ENCODE data around the gene MRPL43.
"Not testable (repeated sequence)": the region's sequence is repeated elsewhere in the genome, so short reads cannot be mapped to it uniquely, and the experiment has no call there.

MRPL43 gene
- total RNA-seq: 13.5 to 40.5 (median 26.4) reads per million in 17 experiments

DNA sequence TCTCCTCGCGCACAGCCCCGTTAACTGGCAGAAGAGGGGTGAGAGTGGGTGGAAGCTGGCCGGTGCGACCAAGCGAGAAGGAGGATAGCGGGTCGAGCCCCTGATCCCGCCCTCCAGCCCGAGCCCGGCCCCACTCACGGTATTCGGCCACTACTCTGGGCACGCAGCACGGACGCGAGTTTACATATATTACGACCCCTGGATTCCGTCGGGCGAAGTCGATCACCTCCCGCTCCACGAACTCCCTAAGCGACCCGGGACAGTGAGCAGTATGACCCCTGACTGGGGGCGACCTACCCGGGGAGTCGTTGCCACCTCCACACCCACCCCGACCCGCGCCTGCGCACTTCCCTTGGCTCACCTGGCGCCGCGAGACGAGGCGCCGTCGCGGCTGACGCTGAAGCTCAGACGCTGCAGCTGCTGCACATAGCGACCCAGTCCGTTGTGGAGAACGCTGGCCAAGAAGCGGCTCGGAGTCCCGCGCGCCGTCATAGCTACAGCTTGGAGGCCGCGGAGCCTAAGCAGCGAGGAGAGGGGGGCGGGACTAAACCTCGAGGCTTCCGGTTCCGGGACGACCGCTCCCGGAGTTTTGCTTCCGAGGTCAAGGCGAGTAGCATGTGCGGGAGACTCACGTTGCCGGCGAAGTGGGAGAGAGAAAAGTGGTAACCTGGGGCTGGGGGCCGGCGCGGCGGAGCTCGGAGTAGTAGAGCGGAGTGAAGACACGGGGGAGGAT lies at the start of gene MRPL43, which contains the start of gene TWNK:
Gene MRPL43, minus strand, starts transcription at position 546 of the 733 bp plus-strand sequence. Its CDS starts 54 bp downstream, at position 492.
Gene TWNK, plus strand, starts transcription at position 592 of the 733 bp plus-strand sequence. CDS start 668 bp downstream, outside the sequence.
- peak; percentile 85 to 93 (median 88) for DNase-seq

DNA sequence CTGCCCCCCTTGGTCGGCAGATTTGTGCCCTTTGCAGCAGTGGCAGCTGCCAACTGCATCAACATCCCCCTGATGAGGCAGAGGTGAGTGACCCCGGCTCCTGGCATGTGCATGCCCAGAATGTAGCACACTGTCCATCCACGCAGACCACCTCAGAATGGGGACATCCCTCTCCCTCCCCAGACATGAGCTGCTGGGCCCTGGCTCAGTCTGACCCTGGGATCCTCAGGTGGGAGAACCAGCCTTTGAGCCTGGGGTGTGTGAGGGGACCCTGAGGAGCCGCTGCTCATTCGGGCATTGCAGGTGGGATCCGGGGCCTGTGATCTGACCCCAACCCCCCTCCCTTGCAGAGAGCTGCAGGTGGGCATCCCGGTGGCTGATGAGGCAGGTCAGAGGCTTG lies 49.4 kb upstream of the MRPL43 start:
- DNase-seq: no peak

DNA sequence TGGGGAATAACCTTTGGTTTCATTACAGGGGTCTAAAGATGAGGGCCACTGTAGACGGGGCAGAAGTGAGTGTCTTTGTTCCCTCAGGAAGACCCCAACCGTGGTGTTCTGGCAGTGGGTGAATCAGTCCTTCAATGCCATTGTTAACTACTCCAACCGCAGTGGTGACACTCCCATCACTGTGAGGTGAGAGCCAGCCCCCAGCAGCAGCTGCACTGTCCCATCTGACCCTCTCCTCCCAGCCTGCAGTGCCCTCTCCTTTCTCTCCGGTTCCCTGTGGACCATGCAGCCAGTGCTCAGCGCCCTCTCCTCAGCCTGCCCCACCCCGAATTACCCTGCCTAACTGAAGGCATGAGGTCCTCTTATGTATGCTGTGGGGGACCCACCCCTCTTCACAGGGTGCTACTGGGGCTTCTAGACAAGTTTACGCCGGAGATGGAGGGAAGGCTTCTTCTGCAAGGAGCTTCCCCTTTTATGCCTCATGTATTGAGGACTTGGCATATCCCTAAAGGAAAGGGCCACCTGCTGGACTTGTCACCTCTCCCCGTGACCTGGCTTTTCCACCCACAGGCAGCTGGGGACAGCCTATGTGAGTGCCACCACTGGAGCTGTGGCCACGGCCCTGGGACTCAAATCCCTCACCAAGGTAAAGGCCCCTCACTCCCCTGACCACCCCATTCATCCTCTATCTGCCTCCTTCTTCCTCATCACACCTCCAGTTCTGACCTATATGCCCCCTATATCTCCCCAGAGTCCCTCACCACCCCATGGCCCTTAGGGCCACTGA lies 48.8 kb upstream of the MRPL43 start:
- no peak for DNase-seq

DNA sequence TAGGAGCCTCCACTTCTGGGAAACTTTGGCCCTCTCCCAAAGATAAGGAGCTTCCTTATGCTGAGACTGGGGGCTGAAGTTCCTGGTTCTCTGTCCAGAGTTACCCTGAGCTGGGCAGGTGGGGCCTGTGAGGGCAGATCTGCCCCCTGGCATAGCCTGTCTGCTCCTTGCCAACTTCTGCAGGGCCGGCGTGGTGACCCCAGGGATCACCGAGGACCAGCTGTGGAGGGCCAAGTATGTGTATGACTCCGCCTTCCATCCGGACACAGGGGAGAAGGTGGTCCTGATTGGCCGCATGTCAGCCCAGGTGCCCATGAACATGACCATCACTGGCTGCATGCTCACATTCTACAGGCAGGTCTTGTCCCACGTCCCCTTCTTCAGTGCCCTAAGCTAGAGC lies 48.0 kb upstream of the MRPL43 start:
- DNase-seq: no peak

DNA sequence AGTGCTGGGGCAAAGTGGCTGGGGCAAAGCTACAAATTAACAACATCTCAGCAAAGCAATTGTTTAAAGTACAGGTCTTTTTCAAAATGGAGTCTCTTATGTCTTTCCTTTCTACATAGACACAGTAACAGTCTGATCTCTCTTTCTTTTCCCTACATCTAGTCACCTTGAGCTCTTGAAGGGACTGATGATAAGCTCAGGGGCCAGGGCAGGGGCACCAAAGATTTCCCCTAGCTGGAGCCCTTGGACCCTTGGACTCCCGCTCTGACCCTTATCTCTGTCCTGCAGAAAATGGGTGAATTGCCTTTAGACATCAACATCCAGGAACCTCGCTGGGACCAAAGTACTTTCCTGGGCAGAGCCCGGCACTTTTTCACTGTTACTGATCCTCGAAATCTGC lies 47.1 kb upstream of the MRPL43 start:
- not testable (repeated sequence) for DNase-seq

DNA sequence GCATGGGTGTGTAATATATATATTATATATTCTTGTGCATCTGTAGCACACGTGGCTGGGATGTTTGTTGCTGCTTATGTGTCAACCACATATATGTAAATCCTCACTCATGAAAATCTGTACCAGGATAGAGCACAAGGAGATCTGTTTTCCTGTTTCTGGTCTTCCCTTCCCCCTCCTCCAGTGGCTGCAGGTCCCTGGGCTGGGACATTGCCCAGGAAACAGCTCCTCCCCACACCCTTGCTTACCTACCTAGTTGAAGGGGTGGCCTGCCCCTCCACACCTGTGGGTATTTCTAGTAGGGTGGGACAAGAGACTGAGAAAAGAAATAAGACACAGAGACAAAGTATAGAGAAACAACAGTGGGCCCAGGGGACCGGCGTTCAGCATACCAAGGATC lies 46.0 kb upstream of the MRPL43 start:
- no peak for DNase-seq

DNA sequence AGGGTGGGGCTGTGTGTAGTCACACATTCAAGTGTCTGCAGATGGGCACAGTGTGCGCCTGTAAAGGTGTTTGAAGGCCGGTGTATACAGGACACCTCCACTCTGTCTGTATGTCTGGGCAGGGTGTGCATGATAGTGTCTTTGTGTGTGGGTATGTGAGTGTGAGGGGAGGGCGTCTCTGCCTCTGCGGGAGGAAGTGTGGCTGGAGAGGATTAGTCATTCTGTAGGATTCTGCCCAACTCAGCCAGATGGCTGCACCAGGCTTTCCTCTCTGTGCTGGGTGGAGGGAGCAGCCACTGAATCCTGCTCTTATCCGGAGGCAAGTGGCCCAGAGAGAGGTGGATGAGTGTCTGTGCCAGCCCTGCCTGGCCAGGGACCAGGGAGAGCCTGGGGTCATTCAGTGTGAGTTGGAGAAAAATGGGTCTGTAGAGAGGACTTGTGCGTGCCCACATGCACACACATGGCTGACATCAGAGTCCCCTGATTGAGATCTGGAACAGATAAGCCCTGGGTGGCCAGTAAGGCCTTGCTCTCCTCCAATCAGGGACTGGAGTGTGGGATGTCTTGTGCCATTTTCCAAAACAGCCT lies 45.4 kb upstream of the MRPL43 start:
- DNase-seq: peak; percentile 73 to 86 (median 82)

DNA sequence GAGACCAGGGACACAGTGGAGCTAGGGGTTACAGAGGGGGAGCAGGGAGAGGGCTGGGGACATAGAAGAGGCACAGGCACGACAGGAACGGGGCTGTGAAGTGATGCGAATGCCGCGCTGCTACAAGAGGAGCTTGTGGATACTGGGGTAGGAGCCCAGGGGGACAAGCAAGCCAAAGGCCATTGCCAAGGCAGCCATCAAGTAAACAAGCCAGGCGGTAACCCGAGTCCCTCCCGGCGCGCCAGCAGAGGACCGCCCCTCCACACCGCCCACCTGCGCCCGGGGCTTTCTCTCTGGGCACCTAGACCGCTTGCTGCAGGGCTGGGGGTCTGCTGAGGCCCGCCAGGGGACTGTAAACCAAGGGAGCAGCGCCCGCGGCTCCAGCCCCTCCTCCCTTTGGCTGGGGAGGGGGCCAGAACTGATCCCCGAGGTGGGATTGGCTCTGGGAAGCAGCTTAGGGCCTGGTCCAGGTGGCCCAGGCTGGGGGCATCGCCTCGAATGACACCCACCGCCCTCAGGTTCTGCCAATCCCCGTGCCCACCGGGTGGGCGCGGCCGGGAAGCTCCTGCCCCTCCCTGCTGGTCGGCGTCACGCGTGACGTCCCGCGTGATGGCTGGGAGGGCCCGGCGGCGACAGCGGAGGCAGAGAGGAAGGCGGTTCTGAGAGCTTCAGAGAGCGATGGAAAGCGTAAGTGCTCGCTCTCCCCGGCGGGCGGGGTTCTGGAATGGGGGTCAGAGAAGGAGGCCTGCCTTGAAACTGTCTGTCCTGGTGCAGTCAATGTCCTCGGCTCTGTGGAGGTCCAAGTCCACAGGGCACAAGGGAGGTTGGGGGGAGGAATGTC lies 44.7 kb upstream of the MRPL43 start:
- peak; percentile 88 to 95 (median 92) for DNase-seq

DNA sequence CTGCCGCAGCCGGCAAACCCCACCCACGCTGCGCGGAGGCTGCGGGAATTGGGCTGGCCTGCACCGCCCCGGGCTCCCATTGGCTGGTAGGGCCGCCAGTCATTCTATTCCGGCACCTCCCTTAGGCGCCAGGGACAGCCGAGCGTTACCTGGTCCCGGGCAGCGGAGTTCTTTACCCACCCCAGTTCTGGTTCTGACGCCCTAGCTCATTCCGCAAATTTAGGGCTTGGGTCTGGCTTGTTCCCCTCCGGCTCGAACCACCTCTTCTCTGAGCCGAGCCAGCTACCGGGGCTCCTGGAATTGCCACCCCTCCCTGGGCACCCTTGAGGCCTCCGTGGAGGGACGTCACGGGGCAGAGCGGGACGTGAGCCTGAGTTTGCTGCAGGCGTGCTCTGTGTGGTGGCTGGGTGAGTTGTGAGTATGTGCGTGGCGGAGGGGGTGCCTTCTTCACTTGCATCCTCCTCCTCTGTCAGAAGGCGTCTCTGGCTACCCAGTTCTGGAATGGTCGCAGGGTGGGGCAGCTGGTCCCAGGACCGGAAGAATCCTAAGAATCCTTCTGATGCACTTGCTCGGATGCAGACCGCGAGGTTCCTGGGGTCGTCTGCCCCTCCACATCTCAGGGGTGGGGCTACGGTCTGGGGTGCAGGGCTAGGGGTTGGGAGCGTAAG lies 44.0 kb upstream of the MRPL43 start, which contains the start of the genes PDZD7 and SFXN3:
Gene PDZD7, minus strand, starts transcription at position 2 of the 668 bp plus-strand sequence. CDS start 910 bp downstream, outside the sequence.
Gene SFXN3, plus strand, starts transcription at position 107 of the 668 bp plus-strand sequence. CDS start 3,461 bp downstream, outside the sequence.
- peak; percentile 96 to 100 (median 96) for DNase-seq

DNA sequence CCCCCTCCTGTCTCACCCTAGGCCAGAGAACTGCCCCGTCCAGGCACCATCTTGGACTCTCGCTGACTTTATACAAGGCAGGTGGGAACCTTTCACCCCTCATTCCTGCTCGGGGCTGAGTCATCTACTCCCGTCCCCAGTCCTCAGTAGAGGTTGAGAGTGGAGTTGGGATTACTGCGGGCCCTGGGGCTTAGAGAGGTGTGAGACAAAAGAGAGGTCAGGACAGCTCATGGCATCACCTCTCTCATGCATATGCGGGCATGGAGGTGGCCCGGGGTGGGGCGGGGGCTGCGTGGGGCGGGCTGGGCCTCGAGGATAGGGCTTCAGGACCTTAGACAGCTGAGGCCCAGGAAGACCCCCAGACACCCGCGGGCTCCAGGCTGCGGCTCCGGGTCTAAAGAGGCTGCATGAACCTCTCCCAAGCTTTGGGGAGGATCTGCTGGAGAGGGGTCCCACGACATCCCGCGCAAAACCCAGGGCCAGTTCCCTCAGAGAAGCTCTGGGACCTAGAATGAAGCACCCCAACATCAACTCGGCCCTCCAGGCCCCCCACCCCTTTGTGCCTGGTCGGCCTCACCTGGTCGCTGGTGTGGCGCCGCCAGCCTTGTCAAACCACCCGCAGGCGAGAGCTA lies 43.3 kb upstream of the MRPL43 start:
- DNase-seq: no peak

DNA sequence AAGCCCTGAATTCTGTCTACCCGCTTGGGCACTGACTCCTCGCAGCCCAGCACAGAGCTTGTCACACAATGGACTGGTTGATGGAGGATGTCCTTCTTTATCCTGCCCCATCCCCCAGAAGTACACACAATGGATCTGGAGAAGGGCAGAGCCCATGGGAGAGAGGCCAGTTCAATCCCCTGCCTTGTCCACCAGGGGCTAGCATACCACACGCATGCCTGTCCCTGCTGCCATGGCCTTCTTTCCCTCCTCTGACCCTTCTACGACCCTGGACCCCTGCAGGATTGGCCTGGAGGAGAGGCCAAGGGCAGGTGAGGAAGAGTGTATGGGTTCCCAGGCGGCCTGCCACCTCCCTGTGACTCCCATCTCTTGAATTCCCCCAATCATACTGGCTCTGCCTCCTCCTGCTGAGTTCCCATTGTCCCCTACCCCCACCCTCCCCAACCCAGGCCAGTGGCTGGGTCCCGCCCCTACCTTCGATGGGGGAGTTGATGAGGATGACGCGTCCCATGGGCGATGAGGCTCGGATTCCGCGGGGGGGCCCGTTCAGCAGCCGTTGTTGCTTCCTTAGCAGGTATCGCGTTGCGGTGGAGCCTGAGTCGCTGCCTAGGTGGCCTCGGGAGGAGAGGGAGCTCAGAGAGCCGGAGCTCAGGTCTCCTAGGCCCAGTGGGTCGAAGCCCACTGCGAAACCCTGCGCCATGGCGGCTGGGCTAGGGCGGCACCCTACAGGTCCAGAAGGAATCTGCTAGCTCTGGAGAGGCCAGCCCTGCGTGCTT lies 42.4 kb upstream of the MRPL43 start:
- DNase-seq: no peak

DNA sequence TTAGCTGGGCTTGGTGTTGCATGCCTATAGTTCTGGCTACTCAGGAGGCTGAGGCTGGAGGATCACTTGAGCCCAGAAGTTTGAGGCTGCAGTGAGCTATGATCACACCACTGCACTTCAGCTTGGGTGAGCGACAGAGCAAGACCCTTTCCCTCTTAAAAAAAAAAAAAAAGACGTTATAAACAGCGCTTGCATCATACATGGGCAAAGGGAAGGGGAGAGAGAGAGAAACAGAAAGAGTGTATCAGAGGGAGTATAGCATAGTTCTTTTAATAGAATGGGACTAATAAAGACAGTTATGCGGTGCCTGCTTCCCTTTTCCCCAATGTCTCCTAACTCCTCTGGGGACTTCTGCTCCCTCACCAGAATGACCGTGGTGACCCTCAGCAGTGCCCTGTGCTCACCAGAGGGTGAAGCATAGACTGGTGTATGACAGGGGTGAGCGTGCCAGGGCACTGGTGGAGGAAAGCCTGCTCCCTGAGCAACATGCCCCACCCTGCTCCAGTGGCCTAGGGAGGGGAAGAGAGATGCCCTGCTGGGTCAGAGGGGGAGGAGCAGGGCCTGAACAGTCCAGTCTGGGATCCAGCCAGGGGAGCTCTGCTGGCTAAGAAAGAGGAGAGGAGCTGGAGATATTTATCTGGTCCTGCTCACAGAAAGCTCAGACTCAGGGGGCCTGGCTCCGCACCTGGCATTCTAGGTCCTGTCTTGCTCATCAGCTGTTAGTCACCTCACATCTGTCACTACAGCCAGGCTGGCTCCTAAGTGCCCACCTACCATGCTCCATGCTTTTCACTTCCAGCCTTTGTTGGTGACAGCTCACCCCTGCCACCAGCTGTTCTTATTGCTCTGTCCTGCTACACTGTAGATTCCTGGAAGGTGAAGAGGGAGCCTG lies 41.4 kb upstream of the MRPL43 start:
- DNase-seq: peak; percentile 68 to 88 (median 74)

DNA sequence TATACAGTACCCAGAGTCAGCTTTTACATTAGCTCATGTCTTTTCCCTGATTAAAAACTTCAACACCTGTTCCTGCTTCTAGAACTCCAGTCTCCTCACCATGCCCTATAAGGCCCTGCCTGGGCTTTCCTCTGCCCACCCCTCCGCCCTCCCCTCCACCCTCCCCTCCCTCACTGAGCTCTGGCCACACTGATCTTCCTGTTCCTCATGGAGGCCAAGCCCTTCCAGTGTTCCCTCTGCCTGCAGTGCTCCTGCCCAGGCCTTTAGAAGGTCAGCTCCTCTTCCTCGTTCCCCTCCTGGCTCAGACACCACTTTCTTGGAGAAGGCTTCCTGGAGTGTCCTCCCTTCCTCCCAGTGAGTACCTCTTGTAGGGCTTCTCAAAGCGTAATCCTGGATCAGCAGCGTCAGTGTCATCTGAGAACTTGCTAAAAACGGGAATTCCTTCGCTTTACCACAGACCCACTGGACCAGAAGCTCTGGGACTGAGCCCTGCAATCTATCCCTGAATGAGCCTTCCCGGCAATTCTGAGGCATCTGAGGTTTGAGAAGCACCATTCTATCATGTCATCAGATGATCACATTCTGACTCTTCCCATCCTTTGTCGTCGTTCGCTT lies 39.9 kb upstream of the MRPL43 start:
- DNase-seq: peak; percentile 20 to 62 (median 48)

DNA sequence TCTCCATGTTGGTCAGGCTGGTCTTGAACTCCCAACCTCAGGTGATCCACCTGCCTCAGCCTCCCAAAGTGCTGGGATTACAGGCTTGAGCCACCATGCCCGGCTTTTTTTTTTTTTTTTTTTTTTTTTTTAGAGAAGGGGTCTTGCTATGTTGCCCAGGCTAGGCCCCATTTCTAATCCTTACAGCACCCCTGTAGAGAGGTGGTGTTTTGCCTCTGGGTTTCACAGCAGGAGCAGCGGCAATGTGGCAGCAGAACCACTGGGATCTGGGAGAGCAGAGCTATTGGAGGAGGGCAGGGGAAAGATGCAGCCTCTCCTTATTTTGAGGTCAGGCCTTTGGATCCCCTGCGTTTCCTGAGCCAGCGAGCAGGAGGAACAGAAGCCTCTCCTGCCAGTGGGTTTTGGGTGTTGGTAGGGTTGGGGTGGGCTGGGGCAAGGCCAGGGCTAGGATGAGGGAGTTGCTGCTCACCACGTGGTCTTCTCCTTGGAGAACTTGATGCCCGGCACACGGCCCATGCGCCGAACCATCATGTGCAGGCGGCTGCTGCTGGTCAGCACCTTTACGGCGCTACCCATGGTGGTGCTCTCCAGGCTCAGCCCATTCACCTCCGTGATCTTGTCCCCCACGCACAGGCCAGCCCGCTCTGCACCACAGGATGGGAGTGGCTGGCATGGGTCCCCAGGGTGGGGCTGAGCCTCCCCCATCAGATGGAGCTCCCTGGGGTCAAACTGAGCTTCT lies 35.8 kb upstream of the MRPL43 start:
- DNase-seq: no peak

DNA sequence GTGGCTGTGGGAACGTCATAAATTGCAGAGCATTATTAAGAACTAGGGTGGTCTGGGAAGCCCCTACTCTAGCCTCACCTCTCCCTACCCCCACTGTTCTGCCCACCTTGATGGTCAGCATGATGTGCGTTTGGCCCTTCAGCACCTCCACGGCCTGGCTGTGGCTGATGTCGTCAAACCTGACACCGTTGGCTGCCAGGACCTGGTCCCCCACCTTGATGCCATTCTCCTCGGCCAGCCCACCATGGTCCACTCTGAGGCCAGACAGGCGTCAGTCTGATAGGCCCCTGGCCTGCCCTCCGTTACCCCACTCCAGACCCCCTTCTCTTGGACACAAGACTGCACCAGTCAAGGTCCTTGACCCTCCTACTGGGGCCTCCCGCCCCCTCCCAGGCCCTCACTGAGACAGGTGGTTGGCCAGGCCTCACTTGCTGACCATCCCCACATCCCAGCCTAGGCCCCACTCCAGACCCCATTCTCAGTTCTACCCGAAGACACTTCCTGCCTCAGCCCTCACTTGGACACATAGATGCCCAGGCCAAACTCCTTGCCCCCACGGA lies 34.5 kb upstream of the MRPL43 start:
- DNase-seq: no peak

DNA sequence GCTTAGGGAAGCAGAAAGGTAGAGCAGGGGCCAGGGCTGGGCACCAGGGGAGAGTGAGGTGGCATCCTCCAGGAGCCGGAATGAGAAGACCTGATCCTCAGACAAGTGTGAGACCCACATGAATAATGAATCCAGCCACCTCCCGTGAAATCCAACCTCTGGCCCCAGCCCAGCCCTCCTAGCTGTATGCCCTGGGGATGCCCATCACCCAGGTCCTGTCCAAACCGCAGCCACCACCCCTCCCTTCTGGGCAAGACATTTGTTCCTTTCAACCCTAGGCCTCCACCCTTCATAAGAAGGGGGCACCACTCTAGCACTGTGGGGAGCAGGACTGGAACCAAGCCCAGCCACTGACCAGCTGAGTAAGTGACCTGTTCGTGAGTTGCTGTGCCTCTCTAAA lies 33.9 kb upstream of the MRPL43 start:
- DNase-seq: no peak

DNA sequence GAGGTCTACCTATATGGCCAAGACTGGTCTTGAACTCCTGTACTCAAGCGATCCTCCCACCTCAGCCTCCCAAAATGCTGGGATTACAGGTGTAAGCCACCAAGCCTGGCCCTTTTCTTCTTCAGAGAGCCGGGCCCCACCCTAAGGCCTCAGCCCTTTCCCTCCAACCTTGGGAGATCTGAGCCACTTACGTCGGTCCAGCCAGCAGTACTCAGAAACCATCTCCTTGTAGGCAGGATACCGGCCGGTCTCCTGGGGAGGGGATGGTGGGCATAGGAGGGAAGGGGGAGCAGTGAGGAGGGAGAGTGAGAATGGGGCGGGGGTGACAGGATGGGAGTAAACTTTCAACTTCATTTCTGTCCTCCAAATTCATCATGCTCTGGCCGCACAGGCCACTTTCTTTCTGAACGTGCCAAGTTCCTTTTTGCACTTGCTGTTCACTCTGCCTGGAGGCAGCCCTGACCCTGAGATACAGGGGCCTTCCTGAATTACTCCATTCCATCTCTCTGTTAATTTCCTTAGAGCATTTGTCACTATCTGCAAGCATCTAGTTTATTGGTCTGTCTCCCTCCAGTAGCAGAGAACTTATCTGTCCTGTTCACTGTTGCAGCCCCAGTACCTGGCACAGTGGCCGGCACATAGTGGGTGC lies 33.3 kb upstream of the MRPL43 start:
- DNase-seq: peak in 3 of 4 experiments; percentile 36 to 45 (median 36)

Data from suppressor macrophage (primary cell).